SU-DHL-6 (cell line): ENCODE measurements around the gene YES1.

Source experiments
- EZH2phosphoT487 ChIP-seq: fragments of 200-600 bp; sonication (generic), shearing (Covaris generic); conservative IDR thresholded peaks from 2 replicates; pipeline ENCODE4 v1.6.1; 2018; ENCODE audit warnings: mild to moderate bottlenecking, antibody characterized with exemption, low read length, moderate library complexity, mixed read lengths
- TF ChIP-seq, protein P1 (sequence below): fragments of 200-600 bp; sonication (generic); IDR thresholded peaks from one replicate; pipeline ENCODE4 v1.5.1; 2017; ENCODE audit warnings: antibody characterized with exemption, mild to moderate bottlenecking, low read length, moderate library complexity; ENCODE audit not compliant: insufficient read depth, poor library complexity, severe bottlenecking

DNA sequence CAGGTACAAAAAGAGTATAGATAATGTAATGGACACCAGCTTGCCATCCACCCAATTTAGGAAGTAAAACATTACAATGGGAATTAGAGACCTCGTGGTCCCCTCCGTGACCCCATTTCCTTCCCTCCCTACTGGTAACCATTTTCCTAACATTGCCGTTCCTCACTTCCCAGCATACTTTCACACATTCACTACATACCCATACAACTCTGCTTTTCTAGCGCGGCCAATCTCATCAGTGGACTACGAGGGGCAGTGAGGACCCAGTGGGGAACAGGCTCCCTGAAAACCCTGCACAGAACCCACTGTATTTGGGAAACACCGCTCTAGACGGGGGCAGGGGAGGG lies 100.8 kb downstream of the YES1 start:
- TF ChIP-seq, protein P1, sequence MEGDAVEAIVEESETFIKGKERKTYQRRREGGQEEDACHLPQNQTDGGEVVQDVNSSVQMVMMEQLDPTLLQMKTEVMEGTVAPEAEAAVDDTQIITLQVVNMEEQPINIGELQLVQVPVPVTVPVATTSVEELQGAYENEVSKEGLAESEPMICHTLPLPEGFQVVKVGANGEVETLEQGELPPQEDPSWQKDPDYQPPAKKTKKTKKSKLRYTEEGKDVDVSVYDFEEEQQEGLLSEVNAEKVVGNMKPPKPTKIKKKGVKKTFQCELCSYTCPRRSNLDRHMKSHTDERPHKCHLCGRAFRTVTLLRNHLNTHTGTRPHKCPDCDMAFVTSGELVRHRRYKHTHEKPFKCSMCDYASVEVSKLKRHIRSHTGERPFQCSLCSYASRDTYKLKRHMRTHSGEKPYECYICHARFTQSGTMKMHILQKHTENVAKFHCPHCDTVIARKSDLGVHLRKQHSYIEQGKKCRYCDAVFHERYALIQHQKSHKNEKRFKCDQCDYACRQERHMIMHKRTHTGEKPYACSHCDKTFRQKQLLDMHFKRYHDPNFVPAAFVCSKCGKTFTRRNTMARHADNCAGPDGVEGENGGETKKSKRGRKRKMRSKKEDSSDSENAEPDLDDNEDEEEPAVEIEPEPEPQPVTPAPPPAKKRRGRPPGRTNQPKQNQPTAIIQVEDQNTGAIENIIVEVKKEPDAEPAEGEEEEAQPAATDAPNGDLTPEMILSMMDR: no peak
- no peak for TF ChIP-seq EZH2phosphoT487
